ENCODE results near the gene ATG101. TPM values are rescaled to one million over a fixed set of nuclear protein-coding genes. Genes with fewer than 3 reads are reported as not detected.

ATG101 gene
- total and polyA plus RNA-seq, 9 of the 15 experiments (the other 6 are each of a cell fraction or from before 2014, with no cell fraction given) = 2.9 to 52.4 (median 29.7) TPM

DNA sequence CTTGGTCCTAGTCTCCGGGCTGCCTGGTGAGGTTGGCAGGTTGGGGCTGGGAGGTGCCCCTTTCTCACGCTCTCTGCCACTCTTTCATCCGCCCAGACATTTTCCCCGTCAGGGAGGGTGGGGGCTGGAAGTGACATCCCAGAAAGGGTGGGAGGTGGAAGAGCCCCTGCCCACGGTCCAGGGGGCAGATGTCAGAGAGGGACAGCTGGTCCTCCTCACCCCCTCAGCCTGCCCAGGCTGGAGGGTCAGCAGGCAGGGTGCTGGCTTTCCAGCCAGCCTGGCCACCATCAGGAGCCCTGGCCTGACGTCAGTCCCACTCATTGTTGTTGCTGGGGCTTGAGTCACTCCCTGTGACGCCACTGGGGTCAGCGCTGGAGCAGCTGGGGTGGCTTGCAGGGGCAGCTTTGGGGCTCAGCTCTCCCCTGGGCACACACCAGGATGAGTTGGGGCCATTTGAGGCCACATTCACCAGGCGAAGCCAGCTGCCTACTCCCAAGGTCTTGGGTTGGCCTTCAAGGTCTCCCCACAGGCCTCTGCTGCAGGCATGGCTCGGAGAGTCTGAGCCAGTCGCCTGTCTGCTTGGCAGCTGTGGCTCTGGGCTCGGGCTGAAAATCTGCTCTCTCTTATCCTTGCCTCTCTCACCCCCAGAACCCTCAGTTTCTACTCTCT is 5.7 kb upstream of the ATG101 start (continued):
- TF ChIP-seq CEBPG (CRISPR knock-in tag; IDR thresholded peaks at IDR 0.05) = peak; percentile 90
- peak in 1 of 2 experiments; percentile 39; a peak in 1 of 4 replicates for TF ChIP-seq CEBPG (tag; conservative IDR thresholded peaks at IDR 0.05 in 1 of 2, IDR thresholded peaks at IDR 0.05 in 1 of 2)

- ChIA-PET POLR2A (interaction anchor here (0.6 to 5.6 kb wide), 2 partner anchors 15 to 16 kb away, joined by 3 to 23 read pairs; partner anchors contain the start of gene NR4A1), CTCF (ENCODE audit: low intra/inter-chr PET ratio) (interaction anchor here (0.9 to 1.2 kb wide), 2 partner anchors 17 to 41 kb away, joined by 3 to 4 read pairs; no protein-coding TSS in a partner anchor)
Measured at GRCh38 chr12:52066346-52067080, 3.3 kb upstream of the ATG101 start.

More at GRCh38 chr12:52066346-52067080, 3.3 kb upstream of the ATG101 start:
- in situ Hi-C loops (cut with MboI) = no loop called here
- no peak overlapping the region for H3K4me2 ChIP-seq (ENCODE audit: insufficient read depth, low read length)
- H3K9me1 ChIP-seq (ENCODE audit: control insufficient read depth, insufficient read depth, low read length) = no peaks in the 10 kb centered on the region
- 0 out of 3 replicates have a peak, but pooled peaks cover 2% of the 10 kb centered on the region for H3K36me3 ChIP-seq (ENCODE audit: control insufficient read depth, insufficient read depth, low read length)
- BruUV-seq (replicated peaks) = no TSS peak
- H3K4me1 ChIP-seq (replicated peaks in 1 of 2; ENCODE audit: control insufficient read depth in 2 of 2, insufficient read depth in 2 of 2, low read length in 2 of 2) = peaks cover 17 to 40% of the 10 kb centered on the region in 2 experiments; a peak in 4 of 5 replicates
- peaks cover 0 to 4% of the 10 kb centered on the region in 2 experiments; a peak in 2 of 5 replicates for H3K27me3 ChIP-seq (ENCODE audit: control insufficient read depth in 2 of 2, insufficient read depth in 2 of 2, low read length in 2 of 2)
- DNase-seq (ENCODE audit: extremely low read depth in 1 of 4, low spot score in 3 of 4) (no peak), ATAC-seq (no peak), FAIRE-seq (no peak)
- no peak overlapping the region for H2AFZ ChIP-seq (ENCODE audit: low read depth, low read length)
- no peak overlapping the region for H3K9ac ChIP-seq (ENCODE audit: insufficient read depth in 1 of 2, low read depth in 2 of 2, low read length in 2 of 2)
- peaks cover 4% of the 10 kb centered on the region; the same call in 1 of the 2 replicates for H4K20me1 ChIP-seq (replicated peaks; ENCODE audit: control insufficient read depth, insufficient read depth, low read length)
- peaks cover 17% of the 10 kb centered on the region for H3K79me2 ChIP-seq (ENCODE audit: control insufficient read depth, insufficient read depth, low read length)
- 7% methylated on average over 8 of the region's 8 CpGs for WGBS (ENCODE audit: insufficient coverage, low coverage, missing lambda C conversion rate)
- TF ChIP-seq CTCF (IDR thresholded peaks at IDR 0.05 in 2 of 3, conservative IDR thresholded peaks at IDR 0.05 in 1 of 3; ENCODE audit: insufficient read depth in 2 of 3, low read depth in 1 of 3, low read length in 3 of 3) (peak in 1 of 3 experiments; percentile 18; a peak in 2 of 6 replicates), SMC3 (conservative IDR thresholded peaks at IDR 0.05; ENCODE audit: insufficient read depth, low read depth, low read length) (no peak), ILF3 (IDR thresholded peaks at IDR 0.05; ENCODE audit: borderline replicate concordance) (no peak), ATF3 (IDR thresholded peaks at IDR 0.05) (peak; percentile 24; the same call in 1 of the 2 replicates), ATF3 (CRISPR knock-in tag; conservative IDR thresholded peaks at IDR 0.05) (no peak)
- H3K9me3 ChIP-seq (replicated peaks; ENCODE audit: control insufficient read depth, insufficient read depth, low read depth, low read length) = no peaks in the 10 kb centered on the region
- H3K4me3 ChIP-seq = no peak overlapping the region
- H3K27ac ChIP-seq (ENCODE audit: extremely low read depth, low read depth, low read length) = no peak overlapping the region
- intact Hi-C loops (cut with micrococcal nuclease) = no loop called here

Measured in K562 (cell line).